ENCODE results near the gene MFSD2B. TPM values are rescaled to one million over a fixed set of nuclear protein-coding genes. Genes with fewer than 3 reads are reported as not detected.
A peak's percentile ranks its signal among the peaks of the same experiment; 100 is the strongest.

The MFSD2B gene
- total and polyA plus RNA-seq, 8 donors, result 0.12 to 0.61 TPM; not detected in 6

GRCh38 chr2:24008672-24009366 is 1.1 kb upstream of the MFSD2B start:
- TF ChIP-seq CTCF (IDR thresholded peaks at IDR 0.05), result no peak
- TF ChIP-seq POLR2A (IDR thresholded peaks at IDR 0.05), result no peak
- TF ChIP-seq POLR2AphosphoS5 (IDR thresholded peaks at IDR 0.05), result no peak
- no peak for TF ChIP-seq EP300 (IDR thresholded peaks at IDR 0.05)
- no peak overlapping the region for H3K4me3 ChIP-seq
- no peak overlapping the region for H3K27ac ChIP-seq
- H3K9me3 ChIP-seq, result no peaks in the 10 kb centered on the region
- no peak for DNase-seq
- H3K27me3 ChIP-seq, result peaks cover 7 to 43% (median 25%) of the 10 kb centered on the region in 3 donors
- peaks cover 12 to 21% (median 14%) of the 10 kb centered on the region in 4 donors for H3K4me1 ChIP-seq
- whole genome bisulfite sequencing, 5 donors, result 64 to 86% (median 81%) methylated on average over 13 of the region's 13 CpGs
- intact Hi-C loops (cut with DNase I; ENCODE audit: low total_unique reads), result no loop called here
- H3K36me3 ChIP-seq, result no peaks in the 10 kb centered on the region

- Histone ChIP-seq H3K36me3 (no peaks in the 10 kb centered on the region), H3K27ac (no peak overlapping the region), H3K9me3 (no peaks in the 10 kb centered on the region), H3K4me3 (peak overlapping the region in 3 of 4 donors; percentile 40 to 63 (median 48)), H3K27me3 (peaks cover 7 to 43% (median 25%) of the 10 kb centered on the region in 3 donors), H3K4me1 (peaks cover 12 to 21% (median 14%) of the 10 kb centered on the region in 4 donors)
- TF ChIP-seq CTCF (IDR thresholded peaks at IDR 0.05) (no peak), POLR2A (IDR thresholded peaks at IDR 0.05) (no peak), POLR2AphosphoS5 (IDR thresholded peaks at IDR 0.05) (no peak), EP300 (IDR thresholded peaks at IDR 0.05) (no peak)
- DNase-seq, result no peak
- intact Hi-C loops (cut with DNase I; ENCODE audit: low total_unique reads), result no loop called here
- WGBS, 5 donors, result 54 to 67% (median 58%) methylated on average over 9 of the region's 9 CpGs
Observed at GRCh38 chr2:24009367-24009679, 562 bp upstream of the MFSD2B start.

GRCh38 chr2:24010477-24011249 is 778 bp downstream of the MFSD2B start:
- Histone ChIP-seq H3K4me3 (peak overlapping the region; percentile 40 to 63 (median 46)), H3K27ac (no peak overlapping the region), H3K4me1 (peaks cover 12 to 21% (median 14%) of the 10 kb centered on the region in 4 donors), H3K27me3 (peaks cover 7 to 43% (median 25%) of the 10 kb centered on the region in 3 donors), H3K36me3 (no peaks in the 10 kb centered on the region), H3K9me3 (no peaks in the 10 kb centered on the region)
- DNase-seq, result no peak
- intact Hi-C loops (cut with DNase I; ENCODE audit: low total_unique reads), result no loop called here
- 42 to 73% (median 53%) methylated on average over 28 to 37 of the region's 37 CpGs for WGBS, 5 donors
- no peak for TF ChIP-seq POLR2A (IDR thresholded peaks at IDR 0.05)
- TF ChIP-seq EP300 (IDR thresholded peaks at IDR 0.05), result no peak
- no peak for TF ChIP-seq CTCF (IDR thresholded peaks at IDR 0.05)
- TF ChIP-seq POLR2AphosphoS5 (IDR thresholded peaks at IDR 0.05), result no peak

GRCh38 chr2:24011250-24012104 is 1.6 kb downstream of the MFSD2B start:
- no peaks in the 10 kb centered on the region for H3K9me3 ChIP-seq
- no peak overlapping the region for H3K27ac ChIP-seq
- H3K27me3 ChIP-seq, result peaks cover 7 to 43% (median 25%) of the 10 kb centered on the region in 3 donors
- no peak for TF ChIP-seq EP300 (IDR thresholded peaks at IDR 0.05)
- no peak for TF ChIP-seq POLR2AphosphoS5 (IDR thresholded peaks at IDR 0.05)
- no peak for TF ChIP-seq CTCF (IDR thresholded peaks at IDR 0.05)
- no peak for TF ChIP-seq POLR2A (IDR thresholded peaks at IDR 0.05)
- 68 to 78% (median 75%) methylated on average over 7 of the region's 7 CpGs for WGBS, 5 donors
- no peaks in the 10 kb centered on the region for H3K36me3 ChIP-seq
- intact Hi-C loops (cut with DNase I; ENCODE audit: low total_unique reads), result no loop called here
- no peak overlapping the region for H3K4me3 ChIP-seq
- DNase-seq, result no peak
- peaks cover 12 to 21% (median 14%) of the 10 kb centered on the region in 4 donors for H3K4me1 ChIP-seq
